ENCODE results near the gene CCNT1. TPM values are rescaled to one million over a fixed set of nuclear protein-coding genes. Genes with fewer than 3 reads are reported as not detected.
A peak's percentile ranks its signal among the peaks of the same experiment; 100 is the strongest.

The CCNT1 gene
- total and polyA plus RNA-seq, 2 of the 13 experiments (the other 11 are each of a cell fraction or from before 2014, with no cell fraction given), result 18.0 to 28.2 TPM

GRCh38 chr12:48716493-48717251, at the start of gene CCNT1 (continued):
- TF ChIP-seq MEIS1 (CRISPR knock-in tag; IDR thresholded peaks at IDR 0.05; ENCODE audit: borderline replicate concordance), result no peak; the same call in 1 of the 2 replicates
- TF ChIP-seq ZNF264 (CRISPR knock-in tag; IDR thresholded peaks at IDR 0.05), result peak; percentile 72
- no peak for TF ChIP-seq JUN (CRISPR knock-in tag; IDR thresholded peaks at IDR 0.05)
- TF ChIP-seq HNRNPLL (IDR thresholded peaks at IDR 0.05; ENCODE audit: low read depth, low read length, poor library complexity, severe bottlenecking), result peak; percentile 86
- no peak; the same call in 1 of the 2 replicates for TF ChIP-seq DZIP1 (CRISPR knock-in tag; IDR thresholded peaks at IDR 0.05)
- TF ChIP-seq NFE2 (CRISPR knock-in tag; IDR thresholded peaks at IDR 0.05), result no peak
- no peak for TF ChIP-seq ZSCAN12 (CRISPR knock-in tag; IDR thresholded peaks at IDR 0.05)
- no peak; the same call in 1 of the 2 replicates for TF ChIP-seq ZNF232 (CRISPR knock-in tag; IDR thresholded peaks at IDR 0.05; ENCODE audit: borderline replicate concordance)
- no peak for TF ChIP-seq GPBP1L1 (CRISPR knock-in tag; IDR thresholded peaks at IDR 0.05)
- TF ChIP-seq CEBPZ (IDR thresholded peaks at IDR 0.05; ENCODE audit: low read length), result no peak
- TF ChIP-seq ZNF382 (CRISPR knock-in tag; IDR thresholded peaks at IDR 0.05; ENCODE audit: borderline replicate concordance), result no peak
- no peak for TF ChIP-seq SMARCC2 (IDR thresholded peaks at IDR 0.05)
- peak; percentile 84 for TF ChIP-seq ASH2L (IDR thresholded peaks at IDR 0.05; ENCODE audit: insufficient read length, low read depth, low read length)
- peak; percentile 98 for TF ChIP-seq USF2 (IDR thresholded peaks at IDR 0.05; ENCODE audit: low read depth, low read length)
- TF ChIP-seq USF2 (CRISPR knock-in tag; IDR thresholded peaks at IDR 0.05; ENCODE audit: borderline replicate concordance), result peak; percentile 99; the same call in 1 of the 2 replicates
- no peak for TF ChIP-seq THYN1 (CRISPR knock-in tag; IDR thresholded peaks at IDR 0.05; ENCODE audit: borderline replicate concordance, low read depth)
- no peak for TF ChIP-seq JUNB (CRISPR knock-in tag; IDR thresholded peaks at IDR 0.05; ENCODE audit: borderline replicate concordance)
- peak; percentile 61 for TF ChIP-seq XRCC5 (optimal IDR thresholded peaks at IDR 0.05; ENCODE audit: low read length)
- TF ChIP-seq HNF4A (CRISPR knock-in tag; IDR thresholded peaks at IDR 0.05), result peak; percentile 52; the same call in 1 of the 2 replicates
- TF ChIP-seq HDAC1 (CRISPR knock-in tag; IDR thresholded peaks at IDR 0.05), result peak; percentile 91
